Tibial artery (tissue), 4 donors: ENCODE data around the gene MTCH1.

Source experiments
- DNase-seq, 2 donors: peaks; one replicate each; pipeline ENCODE4 v3.0.0-alpha.2; 2019
- H3K27ac ChIP-seq, 2 donors: fragments of 200-600 bp; sonication (generic) in 1 of 2; 1 replicate in 1 of 2; 2 replicates in 1 of 2; pipeline ENCODE4 v1.5.1; 2018 to 2019; ENCODE audit warnings: mild to moderate bottlenecking in 1 of 2
- H3K27me3 ChIP-seq, 2 donors: fragments of 200-600 bp; sonication (generic) in 1 of 2; one replicate each; pipeline versions ENCODE4 v1.5.1 to v1.6.0; 2016 to 2019
- H3K36me3 ChIP-seq, 3 donors: fragments of 200-600 bp; sonication (generic) in 2 of 3; one replicate each; pipeline ENCODE4 v1.5.1; 2016 to 2019; ENCODE audit warnings: mild to moderate bottlenecking in 2 of 3
- H3K4me1 ChIP-seq, 4 donors: fragments of 200-600 bp; sonication (generic) in 2 of 4; 1 replicate in 3 of 4; 2 replicates in 1 of 4; pipeline ENCODE4 v1.5.1; 2016 to 2019
- H3K4me3 ChIP-seq, 2 donors: fragments of 200-600 bp; sonication (generic) in 1 of 2; 1 replicate in 1 of 2; 2 replicates in 1 of 2; pipeline ENCODE4 v1.5.1; 2018 to 2019; ENCODE audit warnings: mild to moderate bottlenecking in 2 of 2
- H3K9me3 ChIP-seq, 3 donors: fragments of 200-600 bp; sonication (generic) in 1 of 3; one replicate each; pipeline ENCODE4 v1.5.1; 2016 to 2019
- CTCF ChIP-seq, 2 experiments: fragments of 200-600 bp in 1 of 2; fragments of 450-650 bp in 1 of 2; IDR thresholded peaks; one replicate each; pipeline ENCODE4 v1.5.1; 2017 to 2019; ENCODE audit warnings: antibody characterized with exemption in 2 of 2, mild to moderate bottlenecking in 1 of 2, moderate library complexity in 1 of 2
- intact Hi-C: fragments of 100-400 bp; cut with DNase I; formaldehyde crosslinking; loops from one replicate; pipeline ENCODE4 v1.15.0; 2023; ENCODE audit warnings: low total_unique reads

The MTCH1 gene

GRCh38 chr6:36926708-36927513, 59.1 kb downstream of the MTCH1 start:
- no peak for TF ChIP-seq CTCF (IDR thresholded peaks at IDR 0.05)
- no peaks in the 10 kb centered on the region for H3K27me3 ChIP-seq
- peaks cover 10 to 38% (median 28%) of the 10 kb centered on the region in 3 donors for H3K36me3 ChIP-seq
- peaks cover 0 to 20% (median 15%) of the 10 kb centered on the region in 4 donors for H3K4me1 ChIP-seq
- peak overlapping the region in 1 of 2 donors; percentile 23 for H3K27ac ChIP-seq
- intact Hi-C loops = no loop called here
- no peak for DNase-seq
- no peaks in the 10 kb centered on the region for H3K9me3 ChIP-seq
- H3K4me3 ChIP-seq = no peak overlapping the region

GRCh38 chr6:36925809-36926208, 60.2 kb downstream of the MTCH1 start:
- Histone ChIP-seq H3K27me3 (no peaks in the 10 kb centered on the region), H3K4me3 (no peak overlapping the region), H3K4me1 (peaks cover 0 to 20% (median 15%) of the 10 kb centered on the region in 4 donors), H3K9me3 (no peaks in the 10 kb centered on the region), H3K36me3 (peaks cover 10 to 49% (median 34%) of the 10 kb centered on the region in 3 donors), H3K27ac (no peak overlapping the region)
- no peak for DNase-seq
- intact Hi-C loops = no loop called here
- TF ChIP-seq CTCF (IDR thresholded peaks at IDR 0.05) = no peak

- Histone ChIP-seq H3K36me3 (peaks cover 15 to 57% (median 39%) of the 10 kb centered on the region in 3 donors), H3K27ac (no peak overlapping the region), H3K27me3 (no peaks in the 10 kb centered on the region), H3K4me1 (peaks cover 0 to 20% (median 15%) of the 10 kb centered on the region in 4 donors), H3K9me3 (no peaks in the 10 kb centered on the region), H3K4me3 (no peak overlapping the region)
- intact Hi-C loops = no loop called here
- DNase-seq = no peak
- no peak for TF ChIP-seq CTCF (IDR thresholded peaks at IDR 0.05)
Measured at GRCh38 chr6:36924778-36925374, 61.1 kb downstream of the MTCH1 start.

GRCh38 chr6:36924131-36924530, 61.9 kb downstream of the MTCH1 start:
- peaks cover 0 to 23% (median 16%) of the 10 kb centered on the region in 4 donors for H3K4me1 ChIP-seq
- H3K9me3 ChIP-seq = no peaks in the 10 kb centered on the region
- intact Hi-C loops = no loop called here
- TF ChIP-seq CTCF (IDR thresholded peaks at IDR 0.05) = no peak
- no peak overlapping the region for H3K27ac ChIP-seq
- peaks cover 16 to 64% (median 40%) of the 10 kb centered on the region in 3 donors for H3K36me3 ChIP-seq
- DNase-seq = no peak
- H3K27me3 ChIP-seq = no peaks in the 10 kb centered on the region
- no peak overlapping the region for H3K4me3 ChIP-seq

GRCh38 chr6:36920546-36920945, 65.5 kb downstream of the MTCH1 start:
- TF ChIP-seq CTCF (IDR thresholded peaks at IDR 0.05) = no peak
- Histone ChIP-seq H3K4me3 (no peak overlapping the region), H3K4me1 (peaks cover 3 to 35% (median 21%) of the 10 kb centered on the region in 4 donors), H3K27ac (no peak overlapping the region), H3K27me3 (no peaks in the 10 kb centered on the region), H3K36me3 (peaks cover 16 to 92% (median 51%) of the 10 kb centered on the region in 3 donors), H3K9me3 (no peaks in the 10 kb centered on the region)
- no peak for DNase-seq
- intact Hi-C loops = no loop called here
